Ovary (tissue), 3 donors: Measurements from ENCODE around the gene GGCX.

Experiments used
- POLR2A ChIP-seq: fragments of 450-650 bp; IDR thresholded peaks from one replicate; pipeline ENCODE4 v1.6.1; 2017; ENCODE audit warnings: antibody characterized with exemption, mild to moderate bottlenecking, moderate library complexity
- TF ChIP-seq, protein P1 (sequence below), 3 donors: fragments of 450-650 bp in 2 of 3; fragments of 200-600 bp in 1 of 3; IDR thresholded peaks; one replicate each; pipeline versions ENCODE4 v1.5.1 to v1.8.0; 2016 to 2022; ENCODE audit warnings: antibody characterized with exemption in 3 of 3, mild to moderate bottlenecking in 1 of 3
- donor health status: DM: no; HTN: no; CAD: no.

DNA sequence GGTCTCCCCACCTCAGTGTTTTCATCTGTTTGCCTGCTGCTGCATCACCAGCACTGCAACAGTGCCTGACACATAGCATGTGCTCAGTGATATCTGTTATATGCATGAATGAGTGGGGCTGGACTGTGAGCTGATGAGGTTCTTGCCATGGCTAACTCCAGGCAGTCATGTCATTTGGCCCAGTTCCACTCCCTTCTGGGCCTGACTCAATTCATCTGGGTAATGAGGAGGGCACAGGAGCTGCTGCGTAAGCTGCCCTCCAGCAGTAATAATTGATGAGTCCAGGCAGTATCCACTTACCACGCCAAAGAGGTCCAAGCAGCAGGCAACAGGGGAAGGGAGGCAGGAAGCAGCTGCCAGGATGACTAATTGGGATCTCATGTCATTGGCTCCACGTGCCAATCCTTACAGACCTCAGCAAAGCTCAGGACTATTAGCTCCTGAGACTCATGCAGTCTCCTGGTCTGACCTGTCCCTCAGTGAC is 56.5 kb downstream of the GGCX start:
- TF ChIP-seq POLR2A, result no peak
- TF ChIP-seq, protein P1, sequence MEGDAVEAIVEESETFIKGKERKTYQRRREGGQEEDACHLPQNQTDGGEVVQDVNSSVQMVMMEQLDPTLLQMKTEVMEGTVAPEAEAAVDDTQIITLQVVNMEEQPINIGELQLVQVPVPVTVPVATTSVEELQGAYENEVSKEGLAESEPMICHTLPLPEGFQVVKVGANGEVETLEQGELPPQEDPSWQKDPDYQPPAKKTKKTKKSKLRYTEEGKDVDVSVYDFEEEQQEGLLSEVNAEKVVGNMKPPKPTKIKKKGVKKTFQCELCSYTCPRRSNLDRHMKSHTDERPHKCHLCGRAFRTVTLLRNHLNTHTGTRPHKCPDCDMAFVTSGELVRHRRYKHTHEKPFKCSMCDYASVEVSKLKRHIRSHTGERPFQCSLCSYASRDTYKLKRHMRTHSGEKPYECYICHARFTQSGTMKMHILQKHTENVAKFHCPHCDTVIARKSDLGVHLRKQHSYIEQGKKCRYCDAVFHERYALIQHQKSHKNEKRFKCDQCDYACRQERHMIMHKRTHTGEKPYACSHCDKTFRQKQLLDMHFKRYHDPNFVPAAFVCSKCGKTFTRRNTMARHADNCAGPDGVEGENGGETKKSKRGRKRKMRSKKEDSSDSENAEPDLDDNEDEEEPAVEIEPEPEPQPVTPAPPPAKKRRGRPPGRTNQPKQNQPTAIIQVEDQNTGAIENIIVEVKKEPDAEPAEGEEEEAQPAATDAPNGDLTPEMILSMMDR (IDR thresholded peaks at IDR 0.05), result no peak
